ENCODE results near the gene RAMP1.
"Not testable (repeated sequence)": the region's sequence is repeated elsewhere in the genome, so short reads cannot be mapped to it uniquely, and the experiment has no call there.

RAMP1 gene

GRCh38 chr2:237864444-237864931 lies 5.1 kb downstream of the RAMP1 start:
- H3K56ac ChIP-seq (ENCODE audit: low read length): no peak overlapping the region
- no peak for DNase-seq
- no peak overlapping the region for H3K4me2 ChIP-seq (ENCODE audit: low read length)
- H3K79me1 ChIP-seq (ENCODE audit: low read length): no peaks in the 10 kb centered on the region
- no peak overlapping the region for H3K9ac ChIP-seq (ENCODE audit: low read length)
- H2BK5ac ChIP-seq (ENCODE audit: low read length): no peak overlapping the region
- H3K36me3 ChIP-seq (ENCODE audit: control insufficient read depth, insufficient read depth, low read length): no peaks in the 10 kb centered on the region
- no peak overlapping the region for H2BK120ac ChIP-seq (ENCODE audit: low read depth, low read length)
- no peak overlapping the region for H3K18ac ChIP-seq (ENCODE audit: low read length)
- H3K4me3 ChIP-seq (ENCODE audit: low read length): no peak overlapping the region
- no peaks in the 10 kb centered on the region for H3K79me2 ChIP-seq (ENCODE audit: control insufficient read depth, insufficient read depth, low read length)
- no peak overlapping the region for H3K4ac ChIP-seq (ENCODE audit: low read depth, low read length)
- peaks cover 3% of the 10 kb centered on the region for H3K4me1 ChIP-seq (ENCODE audit: control insufficient read depth, low read depth, low read length)
- H3K27ac ChIP-seq (ENCODE audit: low read depth, low read length): no peak overlapping the region
- no peak overlapping the region for H3K23ac ChIP-seq (ENCODE audit: low read length)
- no peak overlapping the region for H4K8ac ChIP-seq (ENCODE audit: low read depth, low read length)
- no CpG with 5 or more reads among the region's 10 CpGs for WGBS (ENCODE audit: extremely low coverage, insufficient coverage, low lambda C conversion rate)
- H2BK15ac ChIP-seq (replicated peaks; ENCODE audit: low read depth): no peak overlapping the region
- no peak overlapping the region for H4K5ac ChIP-seq (ENCODE audit: low read length)
- peaks cover 7% of the 10 kb centered on the region for H3K27me3 ChIP-seq (ENCODE audit: insufficient read depth, low read length, poor library complexity)
- no peak overlapping the region for H2AK5ac ChIP-seq (ENCODE audit: low read length)

GRCh38 chr2:237864940-237865622 lies 5.7 kb downstream of the RAMP1 start:
- Histone ChIP-seq H3K27ac (ENCODE audit: low read depth, low read length) (no peak overlapping the region), H3K4ac (ENCODE audit: low read depth, low read length) (no peak overlapping the region), H3K79me1 (ENCODE audit: low read length) (no peaks in the 10 kb centered on the region), H3K4me2 (ENCODE audit: low read length) (no peak overlapping the region), H4K8ac (ENCODE audit: low read depth, low read length) (no peak overlapping the region), H2BK5ac (ENCODE audit: low read length) (no peak overlapping the region), H3K27me3 (ENCODE audit: insufficient read depth, low read length, poor library complexity) (peaks cover 7% of the 10 kb centered on the region), H4K5ac (ENCODE audit: low read length) (no peak overlapping the region), H3K79me2 (ENCODE audit: control insufficient read depth, insufficient read depth, low read length) (no peaks in the 10 kb centered on the region), H3K56ac (ENCODE audit: low read length) (no peak overlapping the region), H3K4me1 (ENCODE audit: control insufficient read depth, low read depth, low read length) (peaks cover 3% of the 10 kb centered on the region), H2BK120ac (ENCODE audit: low read depth, low read length) (no peak overlapping the region), H3K4me3 (ENCODE audit: low read length) (no peak overlapping the region), H3K36me3 (ENCODE audit: control insufficient read depth, insufficient read depth, low read length) (no peaks in the 10 kb centered on the region), H2AK5ac (ENCODE audit: low read length) (no peak overlapping the region), H3K18ac (ENCODE audit: low read length) (no peak overlapping the region), H2BK15ac (replicated peaks; ENCODE audit: low read depth) (no peak overlapping the region), H3K9ac (ENCODE audit: low read length) (no peak overlapping the region), H3K23ac (ENCODE audit: low read length) (no peak overlapping the region)
- no CpG with 5 or more reads among the region's 9 CpGs for WGBS (ENCODE audit: extremely low coverage, insufficient coverage, low lambda C conversion rate)
- peak; percentile 61 for DNase-seq

GRCh38 chr2:237865623-237866041 lies 6.2 kb downstream of the RAMP1 start:
- Histone ChIP-seq H3K9ac (ENCODE audit: low read length) (no peak overlapping the region), H3K18ac (ENCODE audit: low read length) (no peak overlapping the region), H3K79me1 (ENCODE audit: low read length) (no peaks in the 10 kb centered on the region), H2AK5ac (ENCODE audit: low read length) (no peak overlapping the region), H3K4me2 (ENCODE audit: low read length) (no peak overlapping the region), H2BK120ac (ENCODE audit: low read depth, low read length) (no peak overlapping the region), H3K56ac (ENCODE audit: low read length) (no peak overlapping the region), H4K8ac (ENCODE audit: low read depth, low read length) (no peak overlapping the region), H3K27ac (ENCODE audit: low read depth, low read length) (no peak overlapping the region), H2BK5ac (ENCODE audit: low read length) (no peak overlapping the region), H3K36me3 (ENCODE audit: control insufficient read depth, insufficient read depth, low read length) (no peaks in the 10 kb centered on the region), H3K23ac (ENCODE audit: low read length) (no peak overlapping the region), H3K79me2 (ENCODE audit: control insufficient read depth, insufficient read depth, low read length) (no peaks in the 10 kb centered on the region), H3K4ac (ENCODE audit: low read depth, low read length) (no peak overlapping the region), H2BK15ac (replicated peaks; ENCODE audit: low read depth) (no peak overlapping the region), H3K4me3 (ENCODE audit: low read length) (no peak overlapping the region), H4K5ac (ENCODE audit: low read length) (no peak overlapping the region), H3K4me1 (ENCODE audit: control insufficient read depth, low read depth, low read length) (peaks cover 3% of the 10 kb centered on the region), H3K27me3 (ENCODE audit: insufficient read depth, low read length, poor library complexity) (peaks cover 1% of the 10 kb centered on the region)
- WGBS (ENCODE audit: extremely low coverage, insufficient coverage, low lambda C conversion rate): no CpG with 5 or more reads among the region's 7 CpGs
- peak; percentile 16 for DNase-seq

GRCh38 chr2:237866101-237866621 lies 6.7 kb downstream of the RAMP1 start:
- no peak overlapping the region for H2BK5ac ChIP-seq (ENCODE audit: low read length)
- no peak overlapping the region for H3K4me2 ChIP-seq (ENCODE audit: low read length)
- H4K5ac ChIP-seq (ENCODE audit: low read length): no peak overlapping the region
- H3K4ac ChIP-seq (ENCODE audit: low read depth, low read length): no peak overlapping the region
- no peak overlapping the region for H3K27ac ChIP-seq (ENCODE audit: low read depth, low read length)
- H3K79me2 ChIP-seq (ENCODE audit: control insufficient read depth, insufficient read depth, low read length): no peaks in the 10 kb centered on the region
- no peak overlapping the region for H3K56ac ChIP-seq (ENCODE audit: low read length)
- no peaks in the 10 kb centered on the region for H3K79me1 ChIP-seq (ENCODE audit: low read length)
- H3K4me3 ChIP-seq (ENCODE audit: low read length): no peak overlapping the region
- H3K18ac ChIP-seq (ENCODE audit: low read length): no peak overlapping the region
- H4K8ac ChIP-seq (ENCODE audit: low read depth, low read length): no peak overlapping the region
- H2AK5ac ChIP-seq (ENCODE audit: low read length): no peak overlapping the region
- H3K27me3 ChIP-seq (ENCODE audit: insufficient read depth, low read length, poor library complexity): no peaks in the 10 kb centered on the region
- no peak overlapping the region for H2BK15ac ChIP-seq (replicated peaks; ENCODE audit: low read depth)
- H3K9ac ChIP-seq (ENCODE audit: low read length): no peak overlapping the region
- H3K36me3 ChIP-seq (ENCODE audit: control insufficient read depth, insufficient read depth, low read length): no peaks in the 10 kb centered on the region
- peaks cover 3% of the 10 kb centered on the region for H3K4me1 ChIP-seq (ENCODE audit: control insufficient read depth, low read depth, low read length)
- no peak for DNase-seq
- H3K23ac ChIP-seq (ENCODE audit: low read length): no peak overlapping the region
- no peak overlapping the region for H2BK120ac ChIP-seq (ENCODE audit: low read depth, low read length)
- WGBS (ENCODE audit: extremely low coverage, insufficient coverage, low lambda C conversion rate): no CpG with 5 or more reads among the region's 13 CpGs

GRCh38 chr2:237867465-237867864 lies 8.0 kb downstream of the RAMP1 start:
- H3K79me2 ChIP-seq (ENCODE audit: control insufficient read depth, insufficient read depth, low read length): no peaks in the 10 kb centered on the region
- H3K36me3 ChIP-seq (ENCODE audit: control insufficient read depth, insufficient read depth, low read length): no peaks in the 10 kb centered on the region
- no peak overlapping the region for H3K23ac ChIP-seq (ENCODE audit: low read length)
- no peak overlapping the region for H2AK5ac ChIP-seq (ENCODE audit: low read length)
- peaks cover 3% of the 10 kb centered on the region for H3K4me1 ChIP-seq (ENCODE audit: control insufficient read depth, low read depth, low read length)
- no peaks in the 10 kb centered on the region for H3K79me1 ChIP-seq (ENCODE audit: low read length)
- H4K8ac ChIP-seq (ENCODE audit: low read depth, low read length): no peak overlapping the region
- H3K27ac ChIP-seq (ENCODE audit: low read depth, low read length): no peak overlapping the region
- H2BK5ac ChIP-seq (ENCODE audit: low read length): no peak overlapping the region
- H3K4ac ChIP-seq (ENCODE audit: low read depth, low read length): no peak overlapping the region
- no CpG with 5 or more reads among the region's 10 CpGs for WGBS (ENCODE audit: extremely low coverage, insufficient coverage, low lambda C conversion rate)
- H2BK120ac ChIP-seq (ENCODE audit: low read depth, low read length): no peak overlapping the region
- H3K56ac ChIP-seq (ENCODE audit: low read length): no peak overlapping the region
- H3K27me3 ChIP-seq (ENCODE audit: insufficient read depth, low read length, poor library complexity): no peaks in the 10 kb centered on the region
- no peak overlapping the region for H3K9ac ChIP-seq (ENCODE audit: low read length)
- no peak overlapping the region for H2BK15ac ChIP-seq (replicated peaks; ENCODE audit: low read depth)
- no peak for DNase-seq
- no peak overlapping the region for H3K4me3 ChIP-seq (ENCODE audit: low read length)
- H4K5ac ChIP-seq (ENCODE audit: low read length): no peak overlapping the region
- no peak overlapping the region for H3K4me2 ChIP-seq (ENCODE audit: low read length)
- H3K18ac ChIP-seq (ENCODE audit: low read length): no peak overlapping the region

GRCh38 chr2:237868074-237868473 lies 8.7 kb downstream of the RAMP1 start:
- not testable (repeated sequence) for H3K9ac ChIP-seq (ENCODE audit: low read length); H2BK5ac ChIP-seq (ENCODE audit: low read length); H2BK120ac ChIP-seq (ENCODE audit: low read depth, low read length); H3K23ac ChIP-seq (ENCODE audit: low read length); H3K4ac ChIP-seq (ENCODE audit: low read depth, low read length); H3K27me3 ChIP-seq (ENCODE audit: insufficient read depth, low read length, poor library complexity); H3K79me2 ChIP-seq (ENCODE audit: control insufficient read depth, insufficient read depth, low read length); H4K8ac ChIP-seq (ENCODE audit: low read depth, low read length); H3K79me1 ChIP-seq (ENCODE audit: low read length); H3K18ac ChIP-seq (ENCODE audit: low read length); H3K27ac ChIP-seq (ENCODE audit: low read depth, low read length); H3K56ac ChIP-seq (ENCODE audit: low read length); H3K4me3 ChIP-seq (ENCODE audit: low read length); H2AK5ac ChIP-seq (ENCODE audit: low read length); H2BK15ac ChIP-seq (replicated peaks; ENCODE audit: low read depth); H4K5ac ChIP-seq (ENCODE audit: low read length); H3K4me2 ChIP-seq (ENCODE audit: low read length); H3K36me3 ChIP-seq (ENCODE audit: control insufficient read depth, insufficient read depth, low read length); H3K4me1 ChIP-seq (ENCODE audit: control insufficient read depth, low read depth, low read length); DNase-seq
- no CpG with 5 or more reads among the region's 4 CpGs for WGBS (ENCODE audit: extremely low coverage, insufficient coverage, low lambda C conversion rate)
